Endodermal cell (in vitro differentiated cells): ENCODE measurements around the gene MORC3. TPM values are rescaled to one million over a fixed set of nuclear protein-coding genes. Genes with fewer than 3 reads are reported as not detected.
A peak's percentile ranks its signal among the peaks of the same experiment; 100 is the strongest.

Experiments used
- DNase-seq: peaks from one replicate; pipeline ENCODE4 v3.0.0-alpha.2; 2017
- H3K27ac ChIP-seq: 2 replicates; pipeline ENCODE4 v1.5.1; 2013; ENCODE audit warnings: mild to moderate bottlenecking, low read depth, low read length, moderate library complexity
- H3K27me3 ChIP-seq: 2 replicates; pipeline ENCODE4 v1.6.1; 2013; ENCODE audit warnings: mild to moderate bottlenecking, low read length, moderate library complexity; ENCODE audit not compliant: insufficient read depth, control insufficient read depth, poor library complexity, severe bottlenecking
- H3K36me3 ChIP-seq: 2 replicates; pipeline ENCODE4 v1.7.0; 2013; ENCODE audit warnings: mild to moderate bottlenecking, low read length, moderate library complexity; ENCODE audit not compliant: control insufficient read depth, insufficient read depth
- H3K4me1 ChIP-seq: one replicate; pipeline ENCODE4 v1.7.0; 2013; ENCODE audit warnings: low read length; ENCODE audit not compliant: control insufficient read depth, insufficient read depth
- H3K4me3 ChIP-seq: 2 replicates; pipeline ENCODE4 v1.5.1; 2013; ENCODE audit warnings: mild to moderate bottlenecking, low read length, moderate library complexity
- H3K9ac ChIP-seq: 2 replicates; pipeline ENCODE4 v1.6.1; 2013; ENCODE audit warnings: mild to moderate bottlenecking, low read length, moderate library complexity; ENCODE audit not compliant: poor library complexity, severe bottlenecking; ENCODE audit errors: extremely low read depth
- H3K9me3 ChIP-seq: 2 replicates; pipeline ENCODE4 v1.6.1; 2013; ENCODE audit warnings: mild to moderate bottlenecking, low read length, moderate library complexity; ENCODE audit not compliant: control insufficient read depth
- H3K27ac Mint-ChIP-seq: 2 replicates; pipeline ENCODE4 v1.8.0; 2020; ENCODE audit warnings: mixed read lengths
- H3K27me3 Mint-ChIP-seq: 2 replicates; pipeline ENCODE4 v1.8.0; 2021; ENCODE audit warnings: mild to moderate bottlenecking, mixed read lengths; ENCODE audit not compliant: insufficient read depth
- H3K36me3 Mint-ChIP-seq: 2 replicates; pipeline ENCODE4 v1.8.0; 2020; ENCODE audit warnings: low read depth, mixed read lengths
- H3K4me1 Mint-ChIP-seq: 2 replicates; pipeline ENCODE4 v1.8.0; 2020; ENCODE audit warnings: mixed read lengths
- H3K4me3 Mint-ChIP-seq: 2 replicates; pipeline ENCODE4 v1.8.0; 2020; ENCODE audit warnings: mild to moderate bottlenecking, moderate library complexity, mixed read lengths
- H3K9me3 Mint-ChIP-seq: 2 replicates; pipeline ENCODE4 v1.8.0; 2020; ENCODE audit warnings: mild to moderate bottlenecking, mixed read lengths
- CTCF ChIP-seq: fragments of 200-600 bp; sonication (generic); conservative IDR thresholded peaks from 2 replicates; pipeline ENCODE4 v1.5.0; 2021; ENCODE audit warnings: antibody characterized with exemption, mild to moderate bottlenecking
- WGBS, 2 experiments: methylation state at CpG; one replicate each; pipeline versions ENCODE4 v1.1.5 to v1.1.7; 2013; ENCODE audit warnings: missing lambda C conversion rate in 2 of 2, mixed read lengths in 1 of 2; ENCODE audit not compliant: insufficient coverage in 1 of 2, insufficient read length in 1 of 2; 5-methylcytosine and 5-hydroxymethylcytosine counted together
- total RNA-seq, 2 donors: library from RNA; stranded (reverse); fragmentation: NEBNext Ultra II Directional in 1 of 2; extraction: Animal tissue kit (Norgen Biotek cat#: 25700) in 1 of 2; gene quantifications; 2 replicates in 1 of 2; 3 replicates in 1 of 2; pipeline ENCODE4 v1.2.1, GENCODE V29; 2021

Gene MORC3
- total RNA-seq, 2 donors from 2014 or later: 17.8 to 23.3 TPM

DNA sequence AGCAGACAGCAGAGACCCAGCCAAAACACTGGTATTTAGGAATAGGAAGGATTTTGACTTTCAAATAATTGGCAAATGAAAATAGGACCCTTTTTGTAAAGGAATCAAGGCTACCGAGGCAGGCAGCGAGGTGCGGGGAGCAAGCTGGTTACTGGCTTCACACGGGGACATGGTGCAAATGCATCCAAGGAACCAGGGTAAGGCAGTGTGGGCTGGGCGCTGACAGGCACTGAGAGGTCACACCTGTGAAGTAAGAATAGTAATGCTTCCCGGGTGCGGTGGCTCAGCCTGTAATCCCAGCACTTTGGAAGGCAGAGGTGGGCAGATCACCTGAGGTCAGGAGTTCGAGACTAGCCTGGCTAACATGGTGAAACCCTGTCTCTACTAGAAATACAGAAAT, 80.7 kb downstream of the MORC3 start:
- TF ChIP-seq CTCF: no peak
- H3K27me3 Mint-ChIP-seq: no peaks in the 10 kb centered on the region
- Histone ChIP-seq H3K4me1 (no peaks in the 10 kb centered on the region), H3K9ac (no peak overlapping the region), H3K9me3 (no peaks in the 10 kb centered on the region), H3K27me3 (no peaks in the 10 kb centered on the region), H3K36me3 (peaks cover 42% of the 10 kb centered on the region), H3K27ac (no peak overlapping the region), H3K4me3 (no peak overlapping the region)
- WGBS, 2 experiments: 93 to 97% methylated on average over 8 of the region's 8 CpGs
- DNase-seq: peak; percentile 30
- no peak overlapping the region for H3K27ac Mint-ChIP-seq
- H3K36me3 Mint-ChIP-seq: peaks cover 50% of the 10 kb centered on the region
- no peak overlapping the region for H3K4me3 Mint-ChIP-seq
- H3K9me3 Mint-ChIP-seq: peaks cover 2% of the 10 kb centered on the region
- H3K4me1 Mint-ChIP-seq: peaks cover 13% of the 10 kb centered on the region

DNA sequence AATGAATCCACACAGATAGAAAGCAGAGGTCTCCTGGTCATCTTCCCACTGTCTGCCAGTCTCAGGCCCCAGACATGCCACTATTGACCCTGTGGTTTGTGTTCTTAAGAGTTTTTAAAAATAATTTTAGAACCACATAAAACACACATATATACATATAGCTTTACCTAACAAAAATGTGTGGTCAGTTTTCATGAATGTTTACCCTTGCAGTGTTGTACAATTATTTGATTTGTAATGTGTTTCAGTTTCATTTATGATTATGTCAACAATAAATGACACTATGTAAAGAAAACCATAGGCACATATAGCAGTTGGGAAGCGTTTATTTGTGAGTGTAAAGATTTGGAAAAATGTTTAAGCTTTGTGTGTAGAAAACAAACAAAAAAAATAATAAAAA, 82.3 kb downstream of the MORC3 start:
- Mint-ChIP-seq H3K36me3 (peaks cover 47% of the 10 kb centered on the region), H3K4me3 (no peak overlapping the region), H3K27ac (no peak overlapping the region), H3K4me1 (peaks cover under 1% of the 10 kb centered on the region), H3K27me3 (no peaks in the 10 kb centered on the region), H3K9me3 (peaks cover 2% of the 10 kb centered on the region)
- no peaks in the 10 kb centered on the region for H3K27me3 ChIP-seq
- H3K27ac ChIP-seq: no peak overlapping the region
- TF ChIP-seq CTCF: no peak
- no peak overlapping the region for H3K9ac ChIP-seq
- no peaks in the 10 kb centered on the region for H3K9me3 ChIP-seq
- H3K4me3 ChIP-seq: no peak overlapping the region
- no peak for DNase-seq
- no peaks in the 10 kb centered on the region for H3K4me1 ChIP-seq
- peaks cover 50% of the 10 kb centered on the region for H3K36me3 ChIP-seq
- 86 to 100% methylated on average over 1 of the region's 1 CpG for WGBS, 2 experiments

GRCh38 chr21:36403713-36404112, 83.7 kb downstream of the MORC3 start:
- no peak for TF ChIP-seq CTCF
- 93 to 100% methylated on average over 2 to 5 of the region's 5 CpGs for WGBS, 2 experiments
- Mint-ChIP-seq H3K9me3 (peaks cover 2% of the 10 kb centered on the region), H3K27ac (peak overlapping the region; percentile 64), H3K4me3 (no peak overlapping the region), H3K4me1 (no peaks in the 10 kb centered on the region), H3K36me3 (peaks cover 53% of the 10 kb centered on the region), H3K27me3 (no peaks in the 10 kb centered on the region)
- Histone ChIP-seq H3K27me3 (no peaks in the 10 kb centered on the region), H3K27ac (no peak overlapping the region), H3K9ac (no peak overlapping the region), H3K36me3 (peaks cover 53% of the 10 kb centered on the region), H3K9me3 (no peaks in the 10 kb centered on the region), H3K4me1 (no peaks in the 10 kb centered on the region), H3K4me3 (no peak overlapping the region)
- DNase-seq: peak; percentile 38
